LHCN-M2 (cell line): Measurements from ENCODE around the gene SIDT2. TPM values are rescaled to one million over a fixed set of nuclear protein-coding genes. Genes with fewer than 3 reads are reported as not detected.

Experiments used
- DNase-seq: peaks from one replicate; pipeline ENCODE4 v3.0.0-alpha.2; 2012; ENCODE audit warnings: low read depth
- total RNA-seq: library from RNA; depleted of rRNA; stranded (reverse); fragments of >200 nt; gene quantifications from 2 replicates; pipeline ENCODE4 v1.2.3, GENCODE V29; 2014

Gene SIDT2
- total RNA-seq, 1 experiment from 2014 or later: 18.7 TPM

DNA sequence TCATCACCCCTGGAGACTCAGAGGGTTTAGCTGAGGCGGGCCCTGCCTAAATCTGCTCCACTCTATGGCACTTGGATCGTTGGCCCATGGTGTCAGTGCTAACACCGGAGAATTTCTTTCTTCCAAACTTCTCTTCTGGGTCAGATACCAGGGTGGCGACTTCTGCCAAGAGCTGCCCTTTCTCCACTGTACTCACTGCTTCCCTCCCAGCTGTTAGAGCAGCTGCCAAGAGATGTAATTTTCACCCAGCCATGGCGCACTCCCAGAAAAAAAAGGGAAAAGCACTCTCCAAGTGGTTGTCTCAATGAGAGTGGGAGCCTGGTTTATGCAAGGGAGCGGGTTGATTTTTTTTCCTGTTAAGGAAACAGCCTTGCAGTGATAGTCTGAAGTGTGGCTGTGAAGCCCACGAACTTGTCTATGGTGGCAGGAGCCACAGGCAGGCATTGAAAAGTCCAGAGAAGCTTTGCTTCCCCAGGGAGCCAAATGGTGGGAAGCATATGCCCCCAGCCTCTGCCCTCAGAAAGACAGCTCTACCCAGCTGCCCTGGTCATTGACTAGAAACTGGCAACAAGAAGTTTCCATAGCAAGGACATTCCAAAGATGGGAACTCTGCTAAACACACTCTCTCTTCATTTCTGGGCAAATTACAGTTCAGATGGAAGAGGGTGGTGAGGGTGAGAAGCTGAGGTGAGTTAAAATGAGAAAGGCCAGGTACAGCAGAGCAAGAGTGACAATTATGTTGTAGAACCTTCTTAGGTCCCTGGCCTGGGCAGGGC, 42.6 kb downstream of the SIDT2 start:
- DNase-seq: peak; percentile 88

DNA sequence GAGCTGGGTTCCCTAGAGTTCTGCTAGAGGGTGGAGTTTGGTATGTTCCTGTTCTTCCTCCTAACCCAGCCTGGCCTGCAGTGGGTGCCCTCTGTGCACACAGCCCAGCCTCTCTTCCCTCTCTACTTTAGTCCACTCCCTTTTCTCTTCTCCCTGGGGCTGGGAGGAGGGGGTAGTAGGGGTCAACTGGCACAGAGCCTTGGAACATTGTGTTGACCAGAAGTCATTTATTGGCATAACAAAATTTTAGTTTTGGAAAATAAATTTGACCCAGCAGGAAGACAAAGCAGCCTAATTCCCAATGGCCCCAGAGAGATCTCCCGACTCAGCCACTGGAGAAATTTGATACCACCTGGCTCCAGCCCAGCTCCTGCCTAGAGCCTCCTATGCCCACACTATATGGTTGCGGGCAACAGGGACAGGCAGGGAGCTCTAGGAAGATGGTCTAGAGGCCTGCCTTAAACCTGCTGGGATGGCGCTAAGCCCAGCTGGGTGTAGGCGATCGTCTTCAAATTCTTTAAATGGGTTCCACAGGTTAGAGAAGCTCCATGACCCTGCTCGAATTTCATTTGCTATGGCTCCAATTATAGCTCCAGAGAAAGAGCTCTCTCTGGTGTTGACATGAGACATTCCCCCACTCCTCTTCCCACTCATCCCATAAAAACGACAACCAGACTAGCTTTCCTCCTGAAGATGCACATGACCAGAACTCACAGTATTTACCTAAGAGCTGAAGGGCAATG, 43.4 kb downstream of the SIDT2 start:
- DNase-seq: peak; percentile 92

DNA sequence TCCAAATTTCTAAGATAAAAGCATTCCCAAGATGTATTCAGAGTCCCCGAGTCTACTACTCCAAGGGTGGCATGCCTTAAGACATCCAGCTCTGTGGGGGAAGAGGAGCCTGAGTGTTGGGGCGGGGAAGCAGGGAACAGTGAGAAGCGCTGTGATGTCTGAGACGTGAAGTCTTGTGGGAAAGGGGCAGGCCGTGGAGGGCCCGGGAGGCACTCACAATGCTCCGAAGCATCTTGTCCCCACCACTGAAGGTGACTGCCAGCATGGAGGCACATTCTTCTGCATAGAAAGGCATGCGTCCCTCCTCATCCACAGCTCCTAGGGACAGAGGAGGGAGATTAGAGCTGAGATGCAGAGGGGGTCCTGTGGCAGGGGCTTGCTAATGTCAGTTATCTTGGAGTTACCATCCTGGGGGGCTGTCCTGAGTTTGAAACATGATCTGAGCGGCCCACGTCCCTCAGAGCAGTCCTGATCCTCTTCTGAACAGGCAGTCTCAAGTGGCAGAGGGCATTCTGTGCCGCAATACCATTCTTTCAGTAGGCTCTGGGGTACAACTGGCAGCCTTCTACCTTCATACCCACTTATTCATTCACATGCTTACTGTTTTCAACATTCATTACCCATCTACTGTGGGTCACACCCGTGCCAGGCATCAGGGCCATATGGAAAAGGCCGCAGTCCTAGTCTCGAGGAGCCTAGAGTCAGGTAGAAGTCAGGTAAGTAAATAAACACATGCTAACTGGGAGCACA, 44.6 kb downstream of the SIDT2 start:
- DNase-seq: no peak

GRCh38 chr11:117223741-117224689, 45.5 kb downstream of the SIDT2 start:
- no peak for DNase-seq

GRCh38 chr11:117225553-117226170, 47.1 kb downstream of the SIDT2 start:
- DNase-seq: no peak

GRCh38 chr11:117226388-117227385, 48.1 kb downstream of the SIDT2 start:
- DNase-seq: peak; percentile 73

DNA sequence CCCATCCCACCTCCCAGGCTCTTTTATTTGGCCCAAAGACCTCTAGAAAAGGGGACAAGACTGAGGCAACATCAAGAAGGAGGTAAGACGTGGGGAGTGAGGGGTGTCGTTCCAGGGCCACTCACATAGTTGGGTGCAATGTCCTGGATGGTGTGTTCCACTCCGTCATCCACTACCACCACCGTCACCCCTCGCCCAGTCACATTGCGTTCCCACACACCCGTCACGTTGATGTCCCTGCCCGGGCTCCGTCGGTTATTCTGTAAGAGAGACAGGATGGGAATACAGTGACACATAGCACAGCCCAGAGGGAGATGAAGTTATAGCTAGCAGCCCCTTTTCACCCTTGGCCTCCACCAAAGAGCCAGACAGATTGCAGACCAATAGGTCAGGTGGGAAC, 49.5 kb downstream of the SIDT2 start:
- no peak for DNase-seq

- no peak for DNase-seq
Measured at GRCh38 chr11:117229411-117229810, 50.9 kb downstream of the SIDT2 start.

DNA sequence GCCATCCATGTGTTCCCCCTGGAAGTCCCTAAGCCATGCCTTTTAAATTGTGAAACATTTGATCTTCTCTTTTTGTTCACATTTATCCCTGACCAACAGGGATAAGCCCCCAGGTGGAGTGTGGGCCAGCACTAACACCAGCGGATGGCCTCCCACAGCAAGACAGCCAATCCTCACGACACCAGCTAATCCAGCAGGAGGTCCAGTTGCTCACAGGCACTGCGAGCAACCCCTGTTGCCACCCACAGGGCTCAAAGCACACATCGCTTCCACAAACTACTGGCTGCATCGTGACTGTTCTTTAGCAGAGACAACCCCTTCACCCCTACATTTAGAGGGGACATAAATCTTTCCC, 51.4 kb downstream of the SIDT2 start:
- no peak for DNase-seq

DNA sequence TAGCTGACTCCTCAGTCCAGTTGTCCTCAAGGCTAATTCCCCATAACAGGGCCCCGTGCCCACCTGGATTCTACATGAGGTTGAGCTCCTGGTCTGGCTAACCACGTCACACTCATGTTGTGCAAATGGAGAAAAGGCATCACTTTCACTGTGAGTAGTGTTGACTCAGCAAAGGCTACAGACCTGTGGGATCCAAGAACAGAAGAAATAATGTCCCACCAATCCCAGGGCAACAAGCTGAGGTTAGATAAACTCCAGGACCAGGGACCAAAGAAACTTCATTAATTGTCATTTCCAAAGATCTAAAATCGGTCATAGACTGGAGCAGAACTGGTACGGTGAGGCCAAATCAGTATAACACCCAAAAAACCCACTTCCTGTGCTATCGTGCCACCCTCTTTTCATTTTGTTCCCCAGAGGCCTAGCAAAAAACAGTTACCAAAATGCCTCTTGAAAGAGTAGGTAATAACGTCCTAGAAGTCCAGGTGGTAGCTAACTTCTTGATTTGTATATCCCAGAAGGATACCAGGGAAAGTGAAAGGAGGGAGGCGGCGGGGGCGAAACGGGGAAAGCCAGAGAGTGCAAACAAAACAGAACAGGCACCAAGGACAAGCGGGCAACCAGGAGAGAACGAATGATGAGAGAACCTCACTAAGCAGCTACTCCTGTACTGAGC, 51.9 kb downstream of the SIDT2 start:
- DNase-seq: peak; percentile 33

- no peak for DNase-seq
Measured at GRCh38 chr11:117230999-117231841, 52.7 kb downstream of the SIDT2 start.

- DNase-seq: no peak
Measured at GRCh38 chr11:117231842-117232091, 53.2 kb downstream of the SIDT2 start, which contains the start of gene PCSK7. PCSK7 (minus strand) TSS chr11:117232073; CDS start chr11:117229844, 2,229 bp downstream.

DNA sequence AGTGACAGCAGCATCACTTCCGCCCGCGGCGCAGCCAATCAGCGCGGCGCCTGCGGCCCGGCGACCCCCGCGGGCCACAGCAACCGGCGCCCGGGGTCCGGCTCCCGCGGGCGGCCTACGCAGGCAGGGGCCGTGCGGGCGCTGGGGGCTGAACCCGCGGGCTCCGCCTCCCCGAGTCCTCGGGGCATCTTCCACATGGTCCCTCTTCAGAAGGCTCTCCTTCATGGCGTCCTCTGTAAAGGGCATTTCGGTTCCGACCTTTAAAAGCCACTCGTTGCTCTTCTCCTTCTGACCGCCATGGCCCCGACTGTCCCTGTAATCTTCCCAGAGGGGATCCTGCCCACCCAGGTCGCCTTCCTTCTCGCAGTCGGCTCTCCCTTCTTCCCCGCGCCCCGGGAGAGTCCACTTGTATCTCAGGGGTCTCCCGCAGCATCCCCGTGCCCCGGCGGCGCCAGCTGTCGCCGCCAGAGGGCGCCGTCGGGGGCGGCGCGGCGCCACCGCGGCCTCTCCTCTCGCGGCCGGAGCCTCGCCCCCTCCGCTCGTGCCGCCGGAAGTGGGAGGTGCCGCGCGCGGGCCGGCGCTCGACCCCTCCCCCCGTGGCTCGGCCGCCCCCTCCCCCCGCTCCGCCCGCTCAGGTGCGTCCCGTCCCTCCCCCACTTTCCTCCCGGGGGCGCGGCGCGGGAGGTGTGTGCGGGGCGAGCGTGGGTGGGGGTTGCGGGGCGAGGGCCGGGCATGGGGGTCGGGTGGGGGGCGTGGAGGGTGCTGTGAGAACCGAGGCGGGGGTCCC, 53.7 kb downstream of the SIDT2 start, which contains the start of gene RNF214:
TSS of gene RNF214 (plus strand) at position 580 of the 787 bp plus-strand sequence. CDS start 1,602 bp downstream, outside the sequence.
- peak; percentile 64 for DNase-seq

GRCh38 chr11:117232911-117233409, 54.4 kb downstream of the SIDT2 start:
- no peak for DNase-seq

DNA sequence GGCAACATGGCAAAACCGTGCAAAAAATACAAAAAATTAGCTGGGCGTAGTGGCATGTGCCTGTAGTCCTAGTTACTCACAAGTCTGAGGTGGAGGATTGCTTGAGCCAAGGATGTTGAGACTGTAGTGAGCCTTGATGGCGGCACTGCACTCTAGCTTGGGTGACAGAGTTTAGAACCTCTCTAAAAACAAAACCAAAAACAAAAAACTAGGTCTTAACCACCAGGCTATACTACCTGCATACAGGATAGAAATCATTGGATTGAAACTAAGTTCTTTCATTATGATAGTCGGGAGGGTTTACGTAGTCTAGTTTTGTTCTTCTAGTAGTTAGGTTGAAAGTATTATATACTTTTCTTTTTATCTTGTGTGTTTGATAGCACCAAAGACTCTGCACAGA, 59.7 kb downstream of the SIDT2 start:
- no peak for DNase-seq

- DNase-seq: peak; percentile 96
Measured at GRCh38 chr11:117239295-117239694, 60.8 kb downstream of the SIDT2 start.
